ENCODE data around the gene CLEC16A.

CLEC16A gene

DNA sequence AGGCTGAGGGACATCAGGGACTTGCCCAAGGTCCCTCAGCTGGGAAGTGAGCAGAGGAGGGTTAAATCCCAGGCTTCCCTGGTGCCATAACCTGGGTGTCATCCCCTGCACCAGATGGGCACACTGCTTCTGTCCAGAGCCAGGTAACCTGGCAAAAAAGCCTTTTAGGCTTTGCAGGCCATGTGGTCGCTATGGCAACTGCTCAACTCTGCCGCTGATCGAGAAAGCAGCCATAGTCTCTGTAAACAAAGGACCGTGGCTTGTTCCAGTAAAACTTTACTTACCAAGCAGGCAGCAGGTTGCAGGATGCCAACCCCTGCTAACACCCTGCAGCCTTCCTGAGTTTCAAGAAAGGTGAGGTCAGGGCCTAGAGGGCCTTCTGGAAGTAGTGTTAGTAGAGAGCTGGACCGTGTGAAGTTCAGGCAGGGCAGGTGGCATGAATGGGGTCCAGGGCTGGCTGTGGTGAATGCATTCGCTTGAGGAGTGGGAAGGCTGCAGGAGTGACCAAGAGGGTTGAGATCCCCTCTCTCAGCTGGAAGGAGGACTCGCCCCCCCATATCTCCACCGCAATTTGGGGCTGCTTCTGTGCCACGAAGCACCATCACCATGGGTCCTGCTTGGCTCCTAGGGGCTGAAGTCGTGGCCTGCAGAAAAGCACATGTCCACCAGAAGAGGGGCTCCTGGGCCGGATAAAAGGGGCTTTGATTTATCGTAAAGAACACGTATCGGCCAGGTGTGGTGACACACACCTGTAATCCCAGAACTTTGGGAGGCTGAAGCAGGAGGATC, 220.3 kb downstream of the CLEC16A start:
- FAIRE-seq, result no peak

DNA sequence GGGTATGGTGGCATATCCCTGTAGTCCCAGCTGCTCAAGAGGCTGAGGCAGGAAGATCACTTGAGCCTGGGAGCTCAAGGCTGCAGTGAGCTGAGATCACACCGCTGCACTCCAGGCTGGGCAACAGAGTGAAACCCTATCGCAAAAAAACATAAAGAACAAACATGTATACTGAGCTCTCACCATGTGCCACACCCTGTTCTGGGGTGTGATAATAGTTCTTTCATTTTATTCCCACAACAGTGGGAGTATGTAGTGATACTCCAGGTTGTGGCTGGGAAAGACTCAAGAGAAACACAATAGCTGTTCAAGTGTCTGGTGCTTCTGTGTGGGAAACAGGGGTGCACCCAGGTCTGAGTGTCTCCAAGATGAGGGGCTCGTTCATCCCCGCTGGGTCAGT, 221.0 kb downstream of the CLEC16A start:
- FAIRE-seq, result no peak

DNA sequence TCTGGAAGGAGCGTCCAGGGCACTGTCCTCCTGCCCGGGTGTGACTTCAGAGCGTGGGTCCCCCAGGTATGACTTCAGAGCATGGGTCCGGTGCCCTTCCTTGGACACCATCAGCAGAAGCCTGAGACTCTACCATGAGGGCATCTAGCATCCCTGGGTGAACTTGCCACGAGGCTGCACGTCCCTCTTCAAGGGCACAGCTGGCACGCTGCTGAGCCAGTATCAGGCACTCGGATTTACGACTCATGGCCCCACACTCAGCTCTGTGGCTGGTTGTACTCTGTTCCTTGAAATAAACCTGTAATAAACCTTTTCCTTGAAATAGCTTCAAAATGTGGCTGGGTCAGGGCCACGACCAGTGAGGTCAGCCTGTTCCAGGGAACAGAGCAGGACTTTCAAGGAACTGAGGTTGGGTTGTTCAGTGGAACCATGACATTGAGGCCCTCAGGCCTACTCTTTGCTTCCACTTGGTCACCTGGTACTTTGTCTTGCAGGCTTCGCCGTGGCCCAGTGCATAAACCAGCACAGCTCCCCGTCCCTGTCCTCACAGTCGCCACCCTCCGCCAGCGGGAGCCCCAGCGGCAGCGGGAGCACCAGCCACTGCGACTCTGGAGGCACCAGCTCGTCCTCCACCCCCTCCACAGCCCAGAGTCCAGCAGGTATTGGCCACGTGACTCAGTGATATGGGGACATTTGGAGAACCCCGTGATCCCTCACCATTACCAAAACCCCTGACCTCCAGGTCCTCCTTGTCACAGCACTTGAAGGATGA, 221.7 kb downstream of the CLEC16A start:
- FAIRE-seq, result no peak

DNA sequence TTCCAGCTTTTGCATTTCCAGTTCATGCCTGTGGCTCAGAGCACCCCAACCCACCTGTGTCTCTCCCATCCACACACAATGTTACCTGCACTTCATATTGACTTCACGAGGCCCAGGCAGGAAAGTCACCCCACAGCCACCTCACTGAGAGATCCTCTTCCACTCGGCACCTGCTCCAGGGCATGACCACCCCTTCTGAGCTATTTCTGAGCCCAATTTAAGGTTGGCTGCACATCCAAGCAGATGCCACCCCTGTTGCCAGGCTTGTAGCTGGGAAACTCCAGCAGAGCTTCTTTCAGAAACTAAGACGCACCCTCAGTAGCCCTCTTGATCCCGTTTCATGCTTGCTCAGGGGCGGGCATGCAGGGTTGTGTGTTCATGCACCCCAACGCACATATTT, 223.2 kb downstream of the CLEC16A start:
- FAIRE-seq, result no peak

DNA sequence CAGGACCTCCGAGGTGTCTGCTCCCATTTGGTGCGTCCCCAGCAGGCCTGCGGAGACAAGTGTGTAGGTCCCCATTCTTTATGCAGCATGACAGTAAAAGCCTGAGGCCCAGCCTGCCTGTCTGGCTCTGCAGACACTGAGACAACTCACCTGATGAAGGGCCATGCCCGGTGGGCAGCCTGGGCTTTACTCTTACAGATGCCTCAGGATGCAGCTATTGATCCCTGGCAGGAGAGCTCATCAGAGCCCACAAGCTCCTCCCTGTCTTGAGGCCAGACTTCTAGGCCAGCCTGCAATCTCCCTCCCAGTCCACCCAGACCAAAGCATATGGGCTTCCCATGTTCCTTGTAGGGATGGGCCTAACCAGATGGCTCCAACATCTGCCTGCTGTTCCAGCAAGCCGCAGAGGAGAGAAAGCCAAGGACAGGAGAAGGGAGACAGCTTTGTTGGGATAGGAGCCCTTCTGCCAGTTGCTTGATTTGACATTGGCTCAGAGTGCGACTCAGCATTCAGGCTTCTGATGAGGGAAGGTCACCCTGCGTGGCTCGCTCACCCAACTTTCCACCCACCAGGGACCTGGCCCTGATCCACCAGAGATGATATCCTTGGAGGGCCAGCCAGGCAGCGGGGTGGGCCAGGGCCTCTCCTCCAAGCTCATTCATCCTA, 224.2 kb downstream of the CLEC16A start:
- FAIRE-seq, result no peak

DNA sequence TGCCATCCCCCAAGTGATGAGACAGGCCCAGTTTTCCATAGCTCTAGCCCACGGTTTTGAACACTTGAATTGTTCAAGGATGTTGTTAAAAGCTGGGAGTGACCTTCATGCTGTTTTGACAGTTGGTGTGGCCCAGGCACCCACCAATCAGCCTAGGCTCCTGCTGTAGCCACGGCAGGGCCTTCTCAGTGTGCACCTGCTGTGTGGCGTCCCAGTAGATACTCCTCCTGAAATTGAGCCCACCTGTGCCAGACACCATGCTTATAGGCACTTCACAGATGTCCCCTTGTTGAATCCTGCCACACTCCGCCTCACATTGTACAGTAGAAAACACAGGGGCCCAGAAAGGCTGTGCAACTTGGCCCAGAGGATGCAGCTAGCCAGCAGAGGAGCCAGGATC, 225.3 kb downstream of the CLEC16A start:
- FAIRE-seq, result no peak

DNA sequence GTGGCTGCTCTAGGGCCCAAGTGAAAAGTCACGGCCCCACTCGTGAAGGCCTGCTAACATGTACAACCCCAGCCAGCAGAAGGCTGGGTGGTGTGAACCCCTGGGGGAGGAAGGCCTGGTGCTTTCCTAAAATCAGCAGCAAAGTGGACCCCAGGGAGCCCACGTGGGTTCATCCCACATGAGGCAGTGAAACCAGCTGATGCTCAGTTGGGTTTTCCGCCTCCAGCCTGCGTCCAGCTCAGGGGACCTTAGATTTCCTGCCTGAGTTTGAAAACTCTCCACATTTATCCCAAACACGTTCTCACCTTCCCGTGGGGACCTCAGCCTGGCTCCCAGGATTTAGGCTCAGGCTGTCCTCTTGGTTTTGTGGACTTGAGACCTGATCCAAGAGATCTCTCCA, 225.8 kb downstream of the CLEC16A start:
- FAIRE-seq, result no peak

DNA sequence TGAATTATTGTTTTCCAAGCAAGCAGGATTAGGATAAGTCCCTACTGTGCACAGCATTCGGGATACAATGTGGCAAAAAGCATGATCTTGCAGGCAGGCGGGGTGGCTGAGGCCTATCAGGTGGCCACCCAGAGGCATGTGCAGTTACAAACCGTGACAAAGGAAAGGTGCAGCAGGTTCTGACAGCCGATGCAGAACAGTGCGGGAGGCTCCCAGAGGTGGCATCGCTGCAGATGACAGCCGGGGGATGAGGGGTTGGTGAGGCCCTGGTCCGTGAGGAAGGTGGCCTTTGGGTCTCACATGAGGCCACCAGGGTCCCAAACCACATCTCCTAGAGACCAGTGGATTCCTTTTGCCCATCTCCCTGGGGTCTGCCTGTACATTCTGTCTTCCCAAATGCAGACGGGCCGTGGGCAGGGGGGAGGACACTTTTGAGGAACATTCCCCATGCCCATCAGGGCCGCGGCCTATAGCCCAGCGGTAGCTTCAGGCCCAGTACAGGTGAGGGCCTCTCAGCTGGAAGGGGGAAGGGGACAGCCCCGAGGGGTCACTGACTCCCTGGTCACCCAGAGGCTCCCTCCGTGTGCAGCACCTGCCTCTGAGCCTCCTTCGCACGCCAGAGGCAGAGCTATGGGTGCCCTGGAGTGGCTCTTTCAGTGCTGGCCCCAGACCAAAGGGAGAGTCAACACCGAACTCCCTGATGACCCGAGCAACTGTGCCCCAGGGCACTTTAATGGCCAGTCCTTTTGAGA, 226.5 kb downstream of the CLEC16A start:
- FAIRE-seq, result no peak

DNA sequence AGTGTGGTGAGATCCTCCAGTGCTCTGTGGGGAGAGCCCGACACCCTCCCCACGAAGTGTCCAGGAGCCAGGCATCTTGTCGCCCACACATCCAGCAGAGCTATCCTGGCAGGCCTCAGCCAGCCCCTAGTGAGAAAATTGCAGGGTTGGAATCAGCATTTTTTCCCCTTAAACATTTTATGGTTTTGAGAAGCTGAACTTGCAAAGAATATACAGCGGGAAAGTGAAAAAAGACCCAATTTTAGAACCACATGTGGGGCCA, 227.0 kb downstream of the CLEC16A start:
- no peak for FAIRE-seq

DNA sequence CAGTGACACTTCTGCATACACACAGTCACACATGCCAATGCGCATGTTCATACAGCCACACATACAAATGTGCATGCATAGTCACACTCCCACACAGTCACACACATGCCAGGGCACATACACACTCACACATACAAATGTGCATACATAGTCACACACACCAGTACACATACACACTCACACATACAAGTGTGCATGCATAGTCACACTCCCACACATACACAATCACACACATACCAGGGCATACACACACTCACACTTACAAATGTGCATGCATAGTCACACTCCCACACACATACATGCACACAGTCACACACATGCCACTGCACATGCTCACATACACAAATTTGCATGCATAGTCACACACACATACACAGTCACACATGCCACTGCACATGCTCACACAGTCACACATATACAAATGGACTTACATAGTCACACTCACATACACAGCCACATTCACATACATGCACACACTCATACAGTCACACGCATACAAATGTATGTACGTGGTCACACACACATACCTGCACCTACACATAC, 227.5 kb downstream of the CLEC16A start:
- FAIRE-seq, result no peak

DNA sequence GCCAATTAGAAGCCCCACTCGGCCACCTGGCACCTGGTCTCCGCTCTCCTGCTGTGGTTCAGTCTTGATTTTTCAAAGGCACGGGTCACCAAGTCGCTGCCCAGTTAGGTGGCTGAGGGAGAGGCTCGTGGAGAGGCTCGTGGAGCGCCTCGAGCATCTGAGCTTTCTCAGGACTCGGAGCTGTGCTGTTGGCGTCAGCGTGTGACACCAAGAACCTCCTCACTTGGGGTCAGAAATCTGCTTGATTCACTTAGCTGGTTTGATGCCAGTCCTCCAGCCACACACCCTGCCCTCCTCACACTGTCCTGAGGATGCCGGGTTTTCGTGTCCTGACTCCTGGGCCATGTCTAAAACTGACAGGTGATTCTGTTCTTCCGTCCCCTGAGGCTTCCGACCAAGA, 229.1 kb downstream of the CLEC16A start:
- no peak for FAIRE-seq

DNA sequence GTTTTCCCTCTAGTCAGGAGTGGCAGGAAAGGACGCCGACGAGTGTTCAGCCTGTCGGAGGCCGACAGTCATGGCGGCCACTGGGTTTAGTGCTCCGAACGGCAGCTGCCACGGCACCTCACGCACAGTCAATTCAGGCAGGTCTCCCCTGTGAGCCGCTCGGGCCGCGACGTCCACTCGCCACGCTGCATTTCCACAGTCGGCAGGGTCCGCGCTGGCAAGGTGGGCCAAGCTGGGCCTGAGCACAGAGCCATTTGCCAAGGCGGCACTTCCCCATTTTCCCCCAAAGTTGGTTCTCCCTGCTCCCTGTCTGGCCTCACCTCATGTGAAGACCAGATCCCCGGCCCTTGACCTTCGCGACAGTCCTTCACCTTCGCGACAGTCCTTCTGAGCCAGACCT, 229.8 kb downstream of the CLEC16A start:
- no peak for FAIRE-seq

DNA sequence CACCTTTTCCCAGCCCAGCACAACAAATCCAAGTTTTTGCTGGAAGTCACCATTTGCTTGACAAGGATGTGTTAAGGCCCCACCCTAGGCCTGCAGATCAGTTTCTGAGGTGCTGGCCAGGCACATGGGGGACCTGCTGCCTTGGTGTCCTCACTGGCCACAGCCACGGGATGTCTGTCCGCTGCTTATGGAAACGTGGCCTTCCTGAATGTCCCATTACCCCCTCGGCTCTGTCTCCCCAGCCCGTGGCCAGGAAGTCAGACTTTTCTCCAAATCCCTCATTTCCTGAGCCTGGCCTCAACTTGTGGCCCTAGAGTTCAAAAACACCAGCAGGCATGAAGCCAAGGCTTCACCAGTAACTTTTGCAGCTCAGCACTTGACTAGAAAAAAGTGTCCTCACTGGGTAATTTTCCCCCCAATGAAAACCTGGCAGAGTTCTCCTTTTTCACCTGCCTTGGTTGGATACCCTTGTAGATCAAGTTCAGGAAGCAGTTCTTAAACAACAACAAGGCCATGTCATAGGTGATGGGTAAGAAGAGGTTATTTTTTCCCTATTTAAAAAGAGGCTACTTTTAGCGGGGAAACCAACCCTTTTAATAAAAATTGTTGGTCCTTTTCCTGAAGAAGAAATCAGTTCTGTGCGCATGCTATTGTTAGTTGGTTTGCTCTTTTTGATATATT, 230.9 kb downstream of the CLEC16A start:
- FAIRE-seq, result no peak

DNA sequence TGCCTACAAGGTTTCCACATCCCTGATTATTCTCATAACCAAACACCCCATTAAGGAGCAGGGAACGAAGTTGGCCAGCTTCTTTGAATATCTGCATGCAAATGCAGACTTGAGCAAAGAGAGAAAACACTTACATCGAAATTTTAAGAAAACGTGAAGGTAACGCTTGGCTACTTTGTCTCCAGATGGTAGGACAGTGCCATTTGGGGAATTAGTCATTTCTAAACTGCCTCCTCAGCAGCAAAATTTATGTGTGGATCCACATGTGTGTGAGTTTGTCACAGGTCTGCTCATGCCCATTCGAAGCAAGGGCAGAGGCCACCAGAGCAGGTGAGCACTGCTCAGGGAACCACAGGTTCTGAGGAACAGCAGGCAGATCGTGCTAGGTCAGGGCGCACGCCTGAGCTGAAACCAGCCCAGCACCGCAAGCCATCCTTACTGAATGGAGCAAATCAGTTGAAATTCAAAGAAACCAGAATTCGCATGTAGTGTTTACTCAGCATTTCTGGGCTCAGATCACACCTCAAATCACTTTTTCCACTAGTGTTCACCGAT, 231.5 kb downstream of the CLEC16A start:
- no peak for FAIRE-seq

DNA sequence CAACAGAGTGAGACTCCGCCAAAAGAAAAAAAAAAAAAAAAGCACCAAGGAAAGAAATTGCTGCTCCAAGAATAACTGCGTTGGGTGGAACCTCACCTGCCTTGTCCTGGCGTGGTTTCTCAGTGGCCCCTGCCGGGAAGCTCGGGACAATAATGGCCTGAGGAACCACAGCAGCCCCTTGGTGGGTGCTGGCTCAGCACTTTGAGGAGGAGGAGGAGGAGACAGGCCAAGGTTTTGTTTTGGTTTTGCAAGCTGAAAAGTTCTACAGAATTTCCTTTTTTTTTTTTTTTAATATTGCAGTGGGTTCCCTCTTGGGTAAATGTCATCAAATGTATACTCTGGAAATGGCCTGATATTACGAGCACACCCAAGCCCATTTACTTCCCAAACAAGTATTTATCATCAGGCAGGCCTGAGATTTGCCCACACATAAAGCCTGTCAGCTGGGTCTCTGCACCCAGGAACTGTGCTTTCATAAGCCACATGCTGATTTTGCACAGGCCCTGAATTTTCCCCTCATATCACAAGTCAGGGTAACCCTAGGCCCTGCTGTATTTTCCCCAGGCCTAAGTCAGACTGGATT, 233.3 kb downstream of the CLEC16A start:
- no peak for FAIRE-seq

DNA sequence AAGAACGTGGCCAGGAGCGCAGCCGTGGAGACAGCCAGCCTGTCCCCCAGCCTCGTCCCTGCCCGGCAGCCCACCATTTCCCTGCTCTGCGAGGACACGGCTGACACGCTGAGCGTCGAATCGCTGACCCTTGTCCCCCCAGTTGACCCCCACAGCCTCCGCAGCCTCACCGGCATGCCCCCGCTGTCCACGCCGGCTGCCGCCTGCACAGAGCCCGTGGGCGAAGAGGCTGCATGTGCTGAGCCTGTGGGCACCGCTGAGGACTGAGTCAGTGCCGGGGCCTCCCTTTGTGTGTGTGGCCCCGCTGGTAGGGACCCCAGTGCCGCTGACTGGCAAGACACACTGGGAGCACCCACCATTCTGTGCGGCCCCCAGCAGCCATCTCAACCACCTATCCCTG, 234.1 kb downstream of the CLEC16A start:
- no peak for FAIRE-seq

DNA sequence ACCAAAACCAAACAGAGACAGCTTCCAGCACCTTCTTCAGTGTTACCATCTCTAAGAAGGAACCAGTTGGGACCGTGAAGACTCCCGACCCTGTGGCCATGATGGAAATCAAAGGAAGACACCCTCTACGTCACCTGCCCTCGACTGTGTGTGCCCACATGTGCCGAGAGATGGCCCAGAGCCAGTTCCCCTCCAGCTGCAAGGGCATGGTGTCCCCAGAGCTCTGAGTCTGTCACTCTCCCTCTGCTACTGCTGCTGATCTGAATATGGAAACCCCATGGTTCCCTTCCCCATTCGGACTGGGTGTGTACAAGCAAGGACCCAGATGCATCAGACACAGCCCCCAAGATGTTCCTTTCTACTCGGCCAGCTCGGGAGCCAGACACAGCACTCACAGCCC, 235.2 kb downstream of the CLEC16A start:
- FAIRE-seq, result no peak

DNA sequence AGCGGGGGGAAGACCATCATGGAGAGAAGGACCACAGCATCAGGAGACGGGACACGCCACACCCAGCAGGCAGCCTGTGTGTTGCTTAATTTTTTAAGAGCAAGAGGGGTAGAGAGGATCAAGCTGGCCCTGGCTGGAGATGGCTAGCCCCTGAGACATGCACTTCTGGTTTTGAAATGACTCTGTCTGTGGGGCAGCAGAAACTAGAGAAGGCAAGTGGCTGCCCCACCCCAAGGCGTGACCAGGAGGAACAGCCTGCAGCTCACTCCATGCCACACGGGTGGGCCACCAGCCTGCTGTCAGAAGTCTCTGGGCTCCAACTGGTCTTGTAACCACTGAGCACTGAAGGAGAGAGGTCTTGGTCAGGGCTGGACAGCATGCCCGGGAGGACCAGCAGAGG, 236.1 kb downstream of the CLEC16A start:
- FAIRE-seq, result no peak

DNA sequence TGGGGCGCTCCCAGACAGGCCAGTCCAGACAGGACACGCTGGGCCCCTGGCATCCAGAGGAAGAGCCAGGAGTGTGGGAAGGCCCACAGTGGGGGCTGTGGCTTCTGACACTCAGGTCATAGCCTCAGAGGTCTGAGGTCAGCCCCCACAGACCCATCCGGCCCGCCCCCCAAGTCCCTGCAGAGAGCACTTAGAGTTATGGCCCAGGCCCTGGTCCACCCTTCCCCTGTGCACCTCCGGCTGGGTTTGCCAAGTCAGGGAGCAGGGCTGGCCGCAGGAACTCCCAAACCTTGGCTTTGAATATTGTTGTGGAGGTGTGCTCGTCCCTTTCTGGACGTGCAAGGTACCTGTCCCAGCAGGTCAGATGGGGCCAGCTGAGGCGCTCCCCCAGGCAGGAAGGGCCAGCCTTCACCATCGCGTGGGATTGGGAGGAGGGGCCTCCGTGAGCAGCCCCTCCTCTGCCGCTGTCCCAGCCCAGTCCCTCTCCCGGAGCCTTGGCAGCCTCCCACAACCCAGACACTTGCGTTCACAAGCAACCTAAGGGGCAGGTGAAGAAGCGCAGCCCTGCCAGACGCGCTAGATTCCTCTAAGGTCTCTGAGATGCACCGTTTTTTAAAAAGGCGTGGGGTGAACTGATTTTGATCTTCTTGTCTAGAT, 237.0 kb downstream of the CLEC16A start:
- FAIRE-seq, result no peak

DNA sequence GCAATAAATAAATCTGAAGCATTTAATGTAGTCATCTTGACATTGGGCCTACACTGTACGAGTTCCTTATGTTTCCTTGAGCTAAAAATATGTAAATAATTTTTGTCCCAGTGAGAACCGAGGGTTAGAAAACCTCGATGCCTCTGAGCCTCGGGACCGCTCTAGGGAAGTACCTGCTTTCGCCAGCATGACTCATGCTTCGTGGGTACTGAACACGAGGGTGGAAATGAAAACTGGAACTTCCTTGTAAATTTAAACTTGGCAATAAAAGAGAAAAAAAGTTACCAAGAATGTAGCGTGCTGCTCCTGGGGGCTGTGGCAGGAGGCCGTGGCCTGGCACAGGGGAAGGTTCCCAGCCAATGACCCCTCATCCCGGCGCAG, 237.5 kb downstream of the CLEC16A start:
- no peak for FAIRE-seq

DNA sequence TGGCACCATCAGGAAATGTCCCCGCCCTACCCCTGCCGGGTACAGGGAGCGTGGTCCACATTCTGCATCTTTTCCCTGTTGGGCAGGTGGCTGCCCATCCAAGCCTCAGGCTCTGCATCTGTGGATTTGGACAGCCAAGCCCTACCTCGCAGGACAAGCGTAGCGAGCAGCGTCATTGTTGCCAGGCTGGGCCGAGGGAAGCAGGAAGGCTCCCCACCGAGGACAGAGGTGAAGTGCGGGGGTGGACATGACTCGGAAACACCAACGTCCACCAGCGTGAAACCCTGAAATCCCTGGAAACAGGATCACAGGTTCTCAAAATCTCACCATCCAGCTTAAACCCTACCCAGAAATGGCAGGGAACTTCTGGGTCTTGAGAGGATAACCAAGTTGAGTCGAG, 238.0 kb downstream of the CLEC16A start:
- no peak for FAIRE-seq

Measured in G401.6 (cell line).